ENCODE measurements around the gene DNM2.

DNA sequence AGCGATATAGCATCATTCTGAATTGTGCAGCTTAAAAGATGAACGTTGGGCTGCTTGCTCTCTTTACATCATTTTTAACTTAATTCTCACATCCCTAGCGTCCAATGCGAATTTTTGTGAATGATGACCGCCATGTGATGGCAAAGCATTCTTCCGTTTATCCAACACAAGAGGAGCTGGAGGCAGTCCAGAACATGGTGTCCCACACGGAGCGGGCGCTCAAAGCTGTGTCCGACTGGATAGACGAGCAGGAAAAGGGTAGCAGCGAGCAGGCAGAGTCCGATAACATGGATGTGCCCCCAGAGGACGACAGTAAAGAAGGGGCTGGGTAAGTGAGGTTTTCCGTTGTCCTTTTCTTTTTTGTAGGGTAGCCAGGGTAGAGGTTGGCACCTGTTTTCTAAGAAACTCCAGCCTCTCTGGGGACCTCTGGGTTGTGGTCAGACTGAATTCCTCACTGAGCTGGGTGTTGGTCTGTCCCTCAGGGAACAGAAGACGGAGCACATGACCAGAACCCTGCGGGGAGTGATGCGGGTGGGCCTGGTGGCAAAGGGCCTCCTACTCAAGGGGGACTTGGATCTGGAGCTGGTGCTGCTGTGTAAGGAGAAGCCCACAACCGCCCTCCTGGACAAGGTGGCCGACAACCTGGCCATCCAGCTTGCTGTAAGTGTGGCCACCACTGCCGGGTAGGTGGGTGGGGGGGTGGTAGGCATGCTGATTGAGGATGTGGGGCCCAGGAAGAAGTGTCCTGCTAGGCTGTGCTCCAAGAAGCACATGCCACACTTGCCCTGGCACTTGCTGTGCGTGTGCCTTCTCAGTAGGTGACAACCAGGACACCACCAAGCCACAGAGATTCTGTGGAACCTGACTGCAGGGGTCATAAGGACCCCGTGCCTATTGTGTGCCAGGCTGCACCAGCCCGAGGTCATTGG lies 46.7 kb upstream of the DNM2 start:
- TF ChIP-seq, protein P1, sequence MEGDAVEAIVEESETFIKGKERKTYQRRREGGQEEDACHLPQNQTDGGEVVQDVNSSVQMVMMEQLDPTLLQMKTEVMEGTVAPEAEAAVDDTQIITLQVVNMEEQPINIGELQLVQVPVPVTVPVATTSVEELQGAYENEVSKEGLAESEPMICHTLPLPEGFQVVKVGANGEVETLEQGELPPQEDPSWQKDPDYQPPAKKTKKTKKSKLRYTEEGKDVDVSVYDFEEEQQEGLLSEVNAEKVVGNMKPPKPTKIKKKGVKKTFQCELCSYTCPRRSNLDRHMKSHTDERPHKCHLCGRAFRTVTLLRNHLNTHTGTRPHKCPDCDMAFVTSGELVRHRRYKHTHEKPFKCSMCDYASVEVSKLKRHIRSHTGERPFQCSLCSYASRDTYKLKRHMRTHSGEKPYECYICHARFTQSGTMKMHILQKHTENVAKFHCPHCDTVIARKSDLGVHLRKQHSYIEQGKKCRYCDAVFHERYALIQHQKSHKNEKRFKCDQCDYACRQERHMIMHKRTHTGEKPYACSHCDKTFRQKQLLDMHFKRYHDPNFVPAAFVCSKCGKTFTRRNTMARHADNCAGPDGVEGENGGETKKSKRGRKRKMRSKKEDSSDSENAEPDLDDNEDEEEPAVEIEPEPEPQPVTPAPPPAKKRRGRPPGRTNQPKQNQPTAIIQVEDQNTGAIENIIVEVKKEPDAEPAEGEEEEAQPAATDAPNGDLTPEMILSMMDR (CRISPR knock-in tag; IDR thresholded peaks at IDR 0.05), result no peak
- TF ChIP-seq BRCA1 (CRISPR knock-in tag; IDR thresholded peaks at IDR 0.05), result no peak
- TF ChIP-seq, protein P2, sequence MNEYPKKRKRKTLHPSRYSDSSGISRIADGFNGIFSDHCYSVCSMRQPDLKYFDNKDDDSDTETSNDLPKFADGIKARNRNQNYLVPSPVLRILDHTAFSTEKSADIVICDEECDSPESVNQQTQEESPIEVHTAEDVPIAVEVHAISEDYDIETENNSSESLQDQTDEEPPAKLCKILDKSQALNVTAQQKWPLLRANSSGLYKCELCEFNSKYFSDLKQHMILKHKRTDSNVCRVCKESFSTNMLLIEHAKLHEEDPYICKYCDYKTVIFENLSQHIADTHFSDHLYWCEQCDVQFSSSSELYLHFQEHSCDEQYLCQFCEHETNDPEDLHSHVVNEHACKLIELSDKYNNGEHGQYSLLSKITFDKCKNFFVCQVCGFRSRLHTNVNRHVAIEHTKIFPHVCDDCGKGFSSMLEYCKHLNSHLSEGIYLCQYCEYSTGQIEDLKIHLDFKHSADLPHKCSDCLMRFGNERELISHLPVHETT (CRISPR knock-in tag; conservative IDR thresholded peaks at IDR 0.05), result no peak

Data from HepG2 (cell line).